WTC11 (cell line): ENCODE data around the gene SLU7.

ENCODE experiments used
- CREM ChIP-seq: sonication (generic); formaldehyde crosslinking; IDR thresholded peaks from 2 replicates; pipeline ENCODE4 v1.8.1; 2022; ENCODE audit warnings: mild to moderate bottlenecking, missing genetic modification reagents, moderate library complexity
- CTCF ChIP-seq: fragments of 200-600 bp; IDR thresholded peaks from 2 replicates; pipeline ENCODE4 v1.8.0; 2022; ENCODE audit warnings: antibody characterized with exemption
- JUN ChIP-seq: sonication (generic); formaldehyde crosslinking; IDR thresholded peaks from 2 replicates; pipeline ENCODE4 v1.8.0; 2023; ENCODE audit warnings: mild to moderate bottlenecking, missing genetic modification reagents
- NR1H2 ChIP-seq: sonication (generic); formaldehyde crosslinking; IDR thresholded peaks from 2 replicates; pipeline ENCODE4 v1.9.0; 2021; ENCODE audit warnings: mild to moderate bottlenecking, moderate library complexity, missing genetic modification reagents
- SP1 ChIP-seq: sonication (generic); formaldehyde crosslinking; conservative IDR thresholded peaks from 2 replicates; pipeline ENCODE4 v1.8.1; 2022; ENCODE audit warnings: missing genetic modification reagents
- TCF7 ChIP-seq: sonication (generic); formaldehyde crosslinking; IDR thresholded peaks from 2 replicates; pipeline ENCODE4 v1.8.0; 2022; ENCODE audit warnings: mild to moderate bottlenecking, low read depth, missing genetic modification reagents, moderate library complexity
- TEAD1 ChIP-seq: sonication (generic); formaldehyde crosslinking; IDR thresholded peaks from 2 replicates; pipeline ENCODE4 v1.8.0; 2022; ENCODE audit warnings: mild to moderate bottlenecking, missing genetic modification reagents
- ZNF281 ChIP-seq: sonication (generic); formaldehyde crosslinking; IDR thresholded peaks from 2 replicates; pipeline ENCODE4 v1.8.0; 2023; ENCODE audit warnings: mild to moderate bottlenecking, missing genetic modification reagents
- TF ChIP-seq, protein P1 (sequence below): sonication (generic); formaldehyde crosslinking; IDR thresholded peaks from 2 replicates; pipeline ENCODE4 v1.8.0; 2022; ENCODE audit warnings: mild to moderate bottlenecking, missing genetic modification reagents
- TF ChIP-seq, protein P2 (sequence below): sonication (generic); formaldehyde crosslinking; IDR thresholded peaks from 2 replicates; pipeline ENCODE4 v1.8.1; 2023; ENCODE audit warnings: mild to moderate bottlenecking, missing genetic modification reagents
- TF ChIP-seq, protein P3 (sequence below): sonication (generic); formaldehyde crosslinking; IDR thresholded peaks from 2 replicates; pipeline ENCODE4 v1.8.0; 2022; ENCODE audit warnings: mild to moderate bottlenecking, missing genetic modification reagents
- TF ChIP-seq, protein P4 (sequence below): sonication (generic); formaldehyde crosslinking; IDR thresholded peaks from 2 replicates; pipeline ENCODE4 v1.8.0; 2023; ENCODE audit warnings: missing genetic modification reagents, mild to moderate bottlenecking, borderline replicate concordance

- TF ChIP-seq TEAD1 (CRISPR knock-in tag) (no peak), CTCF (no peak), JUN (CRISPR knock-in tag) (no peak), NR1H2 (CRISPR knock-in tag) (no peak), SP1 (CRISPR knock-in tag) (no peak), TCF7 (CRISPR knock-in tag) (no peak), ZNF281 (CRISPR knock-in tag) (no peak), CREM (CRISPR knock-in tag) (no peak)
- TF ChIP-seq, protein P1, sequence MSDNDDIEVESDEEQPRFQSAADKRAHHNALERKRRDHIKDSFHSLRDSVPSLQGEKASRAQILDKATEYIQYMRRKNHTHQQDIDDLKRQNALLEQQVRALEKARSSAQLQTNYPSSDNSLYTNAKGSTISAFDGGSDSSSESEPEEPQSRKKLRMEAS (CRISPR knock-in tag), result no peak
- TF ChIP-seq, protein P2, sequence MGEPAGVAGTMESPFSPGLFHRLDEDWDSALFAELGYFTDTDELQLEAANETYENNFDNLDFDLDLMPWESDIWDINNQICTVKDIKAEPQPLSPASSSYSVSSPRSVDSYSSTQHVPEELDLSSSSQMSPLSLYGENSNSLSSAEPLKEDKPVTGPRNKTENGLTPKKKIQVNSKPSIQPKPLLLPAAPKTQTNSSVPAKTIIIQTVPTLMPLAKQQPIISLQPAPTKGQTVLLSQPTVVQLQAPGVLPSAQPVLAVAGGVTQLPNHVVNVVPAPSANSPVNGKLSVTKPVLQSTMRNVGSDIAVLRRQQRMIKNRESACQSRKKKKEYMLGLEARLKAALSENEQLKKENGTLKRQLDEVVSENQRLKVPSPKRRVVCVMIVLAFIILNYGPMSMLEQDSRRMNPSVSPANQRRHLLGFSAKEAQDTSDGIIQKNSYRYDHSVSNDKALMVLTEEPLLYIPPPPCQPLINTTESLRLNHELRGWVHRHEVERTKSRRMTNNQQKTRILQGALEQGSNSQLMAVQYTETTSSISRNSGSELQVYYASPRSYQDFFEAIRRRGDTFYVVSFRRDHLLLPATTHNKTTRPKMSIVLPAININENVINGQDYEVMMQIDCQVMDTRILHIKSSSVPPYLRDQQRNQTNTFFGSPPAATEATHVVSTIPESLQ (CRISPR knock-in tag), result no peak
- TF ChIP-seq, protein P3, sequence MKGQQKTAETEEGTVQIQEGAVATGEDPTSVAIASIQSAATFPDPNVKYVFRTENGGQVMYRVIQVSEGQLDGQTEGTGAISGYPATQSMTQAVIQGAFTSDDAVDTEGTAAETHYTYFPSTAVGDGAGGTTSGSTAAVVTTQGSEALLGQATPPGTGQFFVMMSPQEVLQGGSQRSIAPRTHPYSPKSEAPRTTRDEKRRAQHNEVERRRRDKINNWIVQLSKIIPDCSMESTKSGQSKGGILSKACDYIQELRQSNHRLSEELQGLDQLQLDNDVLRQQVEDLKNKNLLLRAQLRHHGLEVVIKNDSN (CRISPR knock-in tag), result no peak
- TF ChIP-seq, protein P4, sequence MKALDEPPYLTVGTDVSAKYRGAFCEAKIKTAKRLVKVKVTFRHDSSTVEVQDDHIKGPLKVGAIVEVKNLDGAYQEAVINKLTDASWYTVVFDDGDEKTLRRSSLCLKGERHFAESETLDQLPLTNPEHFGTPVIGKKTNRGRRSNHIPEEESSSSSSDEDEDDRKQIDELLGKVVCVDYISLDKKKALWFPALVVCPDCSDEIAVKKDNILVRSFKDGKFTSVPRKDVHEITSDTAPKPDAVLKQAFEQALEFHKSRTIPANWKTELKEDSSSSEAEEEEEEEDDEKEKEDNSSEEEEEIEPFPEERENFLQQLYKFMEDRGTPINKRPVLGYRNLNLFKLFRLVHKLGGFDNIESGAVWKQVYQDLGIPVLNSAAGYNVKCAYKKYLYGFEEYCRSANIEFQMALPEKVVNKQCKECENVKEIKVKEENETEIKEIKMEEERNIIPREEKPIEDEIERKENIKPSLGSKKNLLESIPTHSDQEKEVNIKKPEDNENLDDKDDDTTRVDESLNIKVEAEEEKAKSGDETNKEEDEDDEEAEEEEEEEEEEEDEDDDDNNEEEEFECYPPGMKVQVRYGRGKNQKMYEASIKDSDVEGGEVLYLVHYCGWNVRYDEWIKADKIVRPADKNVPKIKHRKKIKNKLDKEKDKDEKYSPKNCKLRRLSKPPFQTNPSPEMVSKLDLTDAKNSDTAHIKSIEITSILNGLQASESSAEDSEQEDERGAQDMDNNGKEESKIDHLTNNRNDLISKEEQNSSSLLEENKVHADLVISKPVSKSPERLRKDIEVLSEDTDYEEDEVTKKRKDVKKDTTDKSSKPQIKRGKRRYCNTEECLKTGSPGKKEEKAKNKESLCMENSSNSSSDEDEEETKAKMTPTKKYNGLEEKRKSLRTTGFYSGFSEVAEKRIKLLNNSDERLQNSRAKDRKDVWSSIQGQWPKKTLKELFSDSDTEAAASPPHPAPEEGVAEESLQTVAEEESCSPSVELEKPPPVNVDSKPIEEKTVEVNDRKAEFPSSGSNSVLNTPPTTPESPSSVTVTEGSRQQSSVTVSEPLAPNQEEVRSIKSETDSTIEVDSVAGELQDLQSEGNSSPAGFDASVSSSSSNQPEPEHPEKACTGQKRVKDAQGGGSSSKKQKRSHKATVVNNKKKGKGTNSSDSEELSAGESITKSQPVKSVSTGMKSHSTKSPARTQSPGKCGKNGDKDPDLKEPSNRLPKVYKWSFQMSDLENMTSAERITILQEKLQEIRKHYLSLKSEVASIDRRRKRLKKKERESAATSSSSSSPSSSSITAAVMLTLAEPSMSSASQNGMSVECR, result no peak
Measured at GRCh38 chr5:160460377-160461049, 41.6 kb upstream of the SLU7 start.
